Suppressor macrophage treated with lipopolysaccharide for 4 hours (primary cell): ENCODE results near the gene TMEM271.
"Not testable (repeated sequence)": the region's sequence is repeated elsewhere in the genome, so short reads cannot be mapped to it uniquely, and the experiment has no call there.

Experiments used
- DNase-seq: peaks from one replicate; pipeline ENCODE4 v3.0.0-alpha.2; 2020

The TMEM271 gene

DNA sequence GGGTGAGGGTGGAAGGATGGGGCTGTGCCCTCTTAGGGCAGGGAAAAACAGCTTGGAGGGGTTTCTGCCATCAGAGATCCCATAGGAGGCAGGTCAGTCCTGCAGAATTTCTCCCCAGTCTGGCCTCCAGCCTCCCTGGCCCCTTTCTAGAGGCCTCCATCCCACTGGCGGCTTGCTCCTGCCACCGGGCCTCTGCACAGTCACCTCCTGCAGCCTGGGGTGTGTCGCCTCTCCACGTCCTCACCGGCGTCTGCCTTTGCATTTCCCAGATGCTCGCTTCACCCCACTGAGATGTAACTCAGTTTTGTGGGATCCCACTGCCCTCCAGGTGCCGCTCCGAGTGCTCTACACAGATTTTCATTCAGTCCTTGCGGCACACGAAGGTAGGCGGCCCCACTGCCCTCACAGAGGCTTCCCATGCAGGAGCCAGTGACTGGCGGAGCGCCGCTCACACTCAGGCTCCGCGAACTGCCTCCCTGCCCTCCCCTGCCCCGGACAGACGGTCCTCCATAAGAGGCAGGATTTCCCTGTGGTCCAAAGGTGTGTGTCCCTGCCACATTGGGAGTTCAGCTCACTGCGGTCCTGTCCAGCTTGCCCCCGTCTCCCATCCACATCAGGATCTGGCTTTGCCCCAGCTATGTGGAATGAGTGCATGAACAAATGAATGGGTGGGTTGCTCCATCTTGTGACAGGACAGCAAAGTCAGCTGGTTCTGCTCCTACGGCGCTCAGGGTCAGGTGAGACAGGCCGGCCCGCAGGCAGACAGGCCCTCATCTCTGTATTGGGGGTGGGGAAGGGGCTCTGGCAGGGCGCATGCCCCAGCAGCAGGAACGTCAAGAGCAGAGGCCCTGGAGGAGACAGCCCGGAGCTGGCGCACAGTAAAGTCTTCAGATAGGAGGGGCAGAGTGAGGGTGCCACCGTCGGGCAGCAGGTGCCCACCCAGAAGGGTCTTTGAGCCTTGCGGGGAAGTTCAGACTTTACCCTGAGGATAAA lies 2.7 kb upstream of the TMEM271 start:
- no peak for DNase-seq

DNA sequence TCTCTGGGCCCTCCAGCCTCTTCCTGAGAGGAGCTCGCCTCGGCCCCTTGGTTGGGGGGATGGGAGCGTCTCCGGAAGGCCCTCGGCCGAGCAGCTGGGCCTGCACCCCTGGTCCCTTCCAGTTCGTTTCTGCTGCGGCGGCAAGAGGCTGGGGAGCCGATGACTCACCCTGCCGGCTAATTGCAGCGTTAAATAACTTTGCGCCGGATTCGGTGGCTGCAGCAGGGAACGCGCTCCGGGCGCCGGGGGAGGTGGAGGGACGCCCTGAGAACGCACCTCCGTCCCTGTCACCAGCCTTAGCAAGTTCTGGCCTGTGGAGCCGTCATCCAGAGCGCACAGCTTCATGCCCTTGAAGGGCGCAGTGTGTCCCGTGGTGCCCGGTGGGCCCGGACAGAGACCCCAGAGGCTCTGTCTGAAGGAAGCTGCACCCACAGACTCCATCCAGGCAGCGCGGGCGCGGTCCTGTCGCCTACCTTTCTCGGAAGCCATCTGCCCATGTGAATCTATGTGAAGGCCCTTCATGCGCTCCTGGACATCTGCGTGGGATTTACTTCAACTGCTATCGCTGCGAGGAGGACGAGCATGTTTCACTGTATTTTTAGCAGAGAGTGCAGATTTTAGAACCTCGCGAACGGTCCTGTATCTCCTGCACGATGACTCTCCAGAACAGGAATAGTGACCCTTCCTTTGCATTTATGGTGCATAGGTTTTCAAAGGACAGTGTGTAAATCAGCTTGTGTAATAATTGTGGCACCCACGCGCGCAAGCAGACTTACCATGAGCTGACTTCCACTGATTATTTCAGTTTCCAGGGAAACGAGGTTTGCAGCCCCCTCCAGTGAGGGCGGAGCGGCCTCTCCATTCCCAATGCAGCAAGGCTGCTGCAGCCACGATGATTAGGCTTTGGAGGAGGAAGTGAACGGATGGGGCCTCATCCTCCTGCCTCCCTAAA lies 1.7 kb upstream of the TMEM271 start:
- DNase-seq, result no peak

DNA sequence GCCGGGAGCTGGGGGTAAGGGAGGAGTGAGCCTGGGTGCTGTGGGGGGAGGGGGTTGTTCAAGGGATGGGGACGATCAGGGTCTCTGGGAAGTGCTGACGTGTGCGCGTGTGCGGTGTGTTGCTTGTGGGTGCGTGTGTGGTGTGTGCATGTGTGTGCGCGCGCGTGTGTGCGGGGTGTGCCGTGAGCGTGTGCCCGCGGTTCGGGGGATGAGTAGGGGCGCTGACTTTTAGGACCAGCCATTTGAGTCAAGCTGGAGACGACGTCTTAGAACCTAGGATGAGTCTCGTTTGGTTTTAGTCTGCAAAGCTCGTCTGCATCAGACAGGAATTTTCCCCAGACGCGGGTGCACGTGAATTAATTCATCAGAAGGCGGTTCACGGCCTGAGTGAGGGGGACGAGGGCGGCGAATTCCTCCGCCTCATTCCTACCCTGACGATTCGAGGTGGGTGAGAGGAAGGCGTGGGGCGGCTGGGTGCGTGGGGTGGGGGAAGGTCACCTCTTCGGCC lies 950 bp upstream of the TMEM271 start:
- DNase-seq, result no peak

DNA sequence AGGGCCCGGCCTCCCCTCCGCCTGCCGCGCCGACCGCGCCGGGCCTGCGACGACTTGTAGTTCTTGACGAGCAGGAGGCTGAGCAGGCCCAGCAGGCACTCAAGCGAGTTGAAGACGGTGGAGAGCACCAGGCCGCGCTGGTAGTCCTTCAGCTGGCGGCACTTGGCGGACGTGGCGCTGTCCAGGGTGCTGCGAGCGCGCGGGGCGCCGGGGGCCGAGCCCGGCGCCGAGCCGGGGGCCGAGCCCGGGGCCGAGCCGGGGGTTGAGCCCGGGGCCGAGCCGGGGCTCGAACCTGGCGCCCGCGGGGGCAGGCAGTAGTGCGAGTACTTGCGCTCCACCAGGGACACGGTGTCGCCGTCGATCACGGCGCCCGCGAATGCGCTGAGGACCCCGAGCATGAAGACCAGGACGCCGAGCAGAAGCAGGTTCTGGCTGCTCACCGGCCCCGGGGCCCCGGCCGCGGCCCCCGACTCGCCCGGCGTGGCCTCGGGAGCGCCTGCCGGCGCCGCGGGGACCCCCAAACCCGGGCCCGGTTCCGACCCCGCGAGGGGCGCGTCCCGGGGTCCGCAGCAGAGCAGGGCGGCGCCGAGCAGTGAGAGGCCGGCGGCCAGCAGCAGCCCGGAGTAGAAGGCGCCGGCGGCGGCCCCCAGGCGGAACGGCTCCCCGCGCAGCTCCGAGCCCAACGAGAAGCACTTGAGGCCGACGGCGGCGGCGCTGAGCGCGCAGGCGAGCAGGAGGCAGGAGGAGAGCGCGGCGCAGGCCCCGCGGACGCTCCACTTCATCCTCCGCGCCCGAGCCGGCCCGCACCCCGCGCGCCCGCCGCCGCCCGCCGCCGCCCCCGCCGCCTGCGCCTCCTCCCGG lies 584 bp downstream of the TMEM271 start:
- peak; percentile 6 for DNase-seq

DNA sequence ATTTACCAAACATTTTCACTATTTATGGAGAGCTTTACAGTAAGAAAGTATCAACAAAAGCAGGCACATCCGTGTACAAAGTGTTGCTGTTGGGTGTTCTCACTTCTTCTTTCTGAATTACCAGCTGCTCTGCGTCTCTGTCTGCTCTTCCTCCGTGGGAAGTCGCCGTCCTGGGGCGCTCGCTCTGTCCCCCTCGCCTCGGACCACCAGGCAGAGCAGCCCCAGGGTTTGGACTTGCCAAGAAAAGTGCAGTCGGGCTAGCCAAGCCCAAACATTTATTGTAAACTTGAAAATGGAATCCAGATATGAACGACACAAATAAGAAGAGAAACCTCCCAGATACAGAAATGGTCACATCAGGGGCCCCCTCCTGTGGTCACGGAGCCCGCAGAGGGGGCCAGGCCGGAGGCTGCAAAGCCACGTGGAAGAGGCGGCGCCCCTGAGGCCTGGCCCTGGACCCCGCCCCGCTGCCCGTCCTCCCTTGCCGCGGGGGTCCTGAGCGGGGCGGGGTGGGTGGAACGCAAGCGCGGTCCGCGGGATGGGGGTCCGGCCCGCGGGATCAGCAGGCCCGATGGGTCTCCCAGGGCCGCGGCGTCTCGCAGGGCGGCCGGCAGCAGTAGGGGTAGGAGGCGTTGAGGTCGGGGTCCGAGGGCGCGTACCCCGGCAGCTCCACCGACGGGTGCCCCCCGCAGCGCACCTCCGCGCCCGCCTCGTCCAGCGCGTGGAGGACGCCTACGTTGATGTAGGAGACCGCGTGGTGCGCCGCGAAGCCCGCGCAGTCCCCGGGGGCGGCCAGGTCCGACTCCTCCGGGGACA lies 1.5 kb downstream of the TMEM271 start:
- DNase-seq, result no peak

DNA sequence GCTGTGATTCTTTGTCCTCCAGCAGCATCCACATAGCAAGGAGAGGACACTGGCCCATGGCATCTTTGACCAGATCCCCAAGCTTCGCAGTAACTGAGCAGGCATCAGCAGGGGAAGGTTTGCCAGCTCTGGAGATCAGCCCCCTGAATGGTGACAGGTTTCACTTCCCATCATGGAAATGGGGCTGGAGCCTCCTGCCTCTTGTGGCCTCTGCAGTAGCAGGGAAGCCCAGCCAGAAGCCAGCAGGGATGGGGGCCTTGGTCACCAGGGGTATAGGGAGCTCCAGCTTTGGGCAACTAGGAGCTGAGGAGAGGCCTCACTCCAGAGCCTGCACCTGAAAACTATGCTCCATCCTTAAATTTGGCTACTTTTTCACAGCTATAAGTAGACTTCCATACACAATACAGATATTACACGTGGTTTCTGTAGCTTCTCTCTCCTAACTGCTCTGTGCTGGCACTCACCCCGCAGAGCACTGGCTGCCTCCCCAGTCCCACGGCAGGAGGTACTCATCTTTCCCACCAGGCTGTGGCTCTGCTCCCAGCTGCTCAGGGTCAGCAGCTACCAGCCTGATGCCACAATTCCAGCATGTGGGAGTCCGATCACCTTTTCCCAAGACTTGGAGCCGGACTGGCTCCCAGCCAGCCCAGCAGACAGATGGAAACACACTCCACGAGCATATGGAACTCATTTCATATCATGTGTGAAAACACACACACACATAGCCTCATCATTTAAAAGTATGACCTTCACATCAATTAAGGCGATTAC lies 2.8 kb downstream of the TMEM271 start:
- DNase-seq, result no peak

DNA sequence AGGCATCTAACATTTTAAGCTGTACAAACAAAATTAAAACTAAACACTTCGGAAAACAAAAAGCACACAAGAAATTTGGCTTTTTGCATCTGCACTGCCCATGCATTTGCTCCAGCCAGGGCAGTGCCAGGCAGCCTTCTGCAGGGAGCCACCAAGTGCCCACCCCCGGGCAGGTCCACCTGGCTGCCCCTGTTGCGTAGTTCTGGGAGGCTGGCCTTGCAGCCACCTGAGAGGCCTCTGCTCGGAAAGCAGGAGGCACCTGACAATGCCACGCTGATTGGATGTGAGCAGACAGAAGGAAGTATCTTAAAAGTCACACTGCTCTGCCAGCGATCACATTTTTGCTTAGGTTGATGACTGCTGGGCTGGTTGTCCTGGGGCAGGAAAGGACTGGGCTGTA lies 3.5 kb downstream of the TMEM271 start:
- DNase-seq, result no peak

DNA sequence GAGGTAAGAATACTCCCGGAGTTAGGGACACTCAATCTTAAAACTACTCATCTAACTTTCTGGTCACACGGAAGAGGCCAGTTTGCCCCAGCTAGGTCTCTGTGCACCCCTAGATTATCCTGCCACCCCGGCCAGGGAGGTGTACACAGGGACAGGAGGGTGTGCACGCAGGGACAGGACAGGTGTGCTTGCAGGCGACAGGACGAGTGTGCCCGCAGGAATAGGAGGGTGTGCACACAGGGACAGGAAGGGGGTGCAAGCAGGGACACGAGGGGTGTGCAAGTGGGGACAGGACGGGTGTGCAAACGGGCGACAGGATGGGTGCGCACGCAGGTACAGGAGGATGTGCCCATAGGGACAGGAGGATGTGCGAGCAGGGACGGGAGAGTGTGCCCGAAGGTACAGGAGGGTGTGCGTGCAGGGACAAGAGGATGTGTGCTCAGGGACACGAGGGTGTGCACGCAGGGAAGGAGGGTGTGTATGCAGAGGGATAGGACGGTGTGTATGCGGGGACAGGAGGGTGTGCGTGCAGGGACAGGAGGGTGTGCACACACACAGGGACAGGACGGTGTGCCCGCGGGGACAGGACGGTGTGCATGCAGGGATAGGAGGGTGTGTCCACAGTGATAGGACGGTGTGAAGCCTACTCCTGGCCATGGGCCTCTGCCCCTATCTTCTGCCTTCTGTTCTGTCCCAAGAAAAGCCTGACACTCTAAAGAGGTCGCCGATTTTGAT lies 4.1 kb downstream of the TMEM271 start:
- no peak for DNase-seq

DNA sequence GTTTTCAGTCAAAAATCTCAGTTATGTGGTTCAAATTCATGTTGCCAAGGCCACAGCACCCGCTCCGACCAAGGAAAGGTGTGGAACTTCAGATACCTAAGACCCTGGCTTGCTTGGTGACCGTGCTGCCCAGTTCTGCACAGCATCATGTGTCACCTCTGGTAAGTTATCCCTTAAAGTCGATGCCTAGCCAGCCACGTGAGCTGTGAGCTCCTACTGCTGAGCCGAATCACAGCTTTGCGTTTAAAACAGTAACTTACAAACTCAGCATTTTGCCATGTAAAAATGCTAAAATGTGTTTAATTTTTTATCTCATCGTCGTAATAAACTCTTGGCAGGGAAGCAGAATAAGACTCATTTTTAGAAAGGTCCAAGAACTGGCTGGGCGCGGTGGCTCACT lies 5.3 kb downstream of the TMEM271 start:
- DNase-seq, result no peak

DNA sequence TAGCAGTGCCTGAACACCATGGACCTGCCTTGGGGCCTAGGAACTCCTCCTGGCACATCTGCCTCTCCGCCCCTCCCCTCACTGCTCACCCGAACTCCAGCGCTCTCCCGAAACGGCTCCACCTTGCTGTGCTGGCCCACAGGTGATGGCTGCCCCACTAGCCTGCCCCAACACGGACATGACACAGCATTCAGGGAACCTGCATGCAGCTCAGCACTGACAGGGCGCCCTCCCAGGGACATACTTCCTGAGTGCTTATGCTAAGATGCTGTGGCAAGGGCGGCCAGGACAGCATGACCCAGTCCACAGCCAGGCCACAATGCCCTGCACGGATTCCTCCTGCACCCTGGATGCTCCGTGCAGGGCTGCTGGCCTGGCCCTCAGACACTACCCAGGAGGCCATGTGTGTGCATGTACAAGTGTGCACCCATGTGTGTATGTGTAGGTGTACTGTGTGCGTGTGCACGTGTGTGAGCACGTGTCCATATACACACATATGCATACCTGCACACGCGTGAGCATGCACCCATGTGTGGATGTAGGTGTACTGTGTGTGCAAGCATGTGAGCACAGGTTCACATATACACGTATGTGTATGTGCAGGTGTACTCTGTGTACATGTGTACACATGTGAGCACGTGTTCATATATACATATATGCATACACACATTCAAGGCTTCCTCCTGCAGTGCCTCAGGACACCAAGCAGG lies 6.0 kb downstream of the TMEM271 start:
- no peak for DNase-seq

DNA sequence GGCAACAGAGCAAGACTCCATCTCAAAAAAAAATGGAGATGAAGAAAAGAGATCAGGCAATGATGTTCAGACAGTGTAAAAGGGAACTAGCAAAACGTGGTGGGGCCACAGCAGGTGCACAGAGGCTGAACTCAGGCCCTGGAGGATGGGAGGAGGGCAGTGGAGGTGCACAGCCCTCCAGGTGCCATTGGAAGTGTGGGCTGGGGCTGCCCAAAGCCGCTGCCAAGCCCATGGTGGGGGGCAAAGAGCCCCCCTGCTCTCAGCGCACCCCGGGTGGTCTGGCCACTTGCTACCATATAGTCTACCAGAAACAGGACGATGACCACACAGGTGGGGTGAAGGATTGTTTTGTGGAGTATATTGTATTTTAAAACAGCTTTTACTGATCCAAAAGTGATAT lies 7.1 kb downstream of the TMEM271 start:
- no peak for DNase-seq

DNA sequence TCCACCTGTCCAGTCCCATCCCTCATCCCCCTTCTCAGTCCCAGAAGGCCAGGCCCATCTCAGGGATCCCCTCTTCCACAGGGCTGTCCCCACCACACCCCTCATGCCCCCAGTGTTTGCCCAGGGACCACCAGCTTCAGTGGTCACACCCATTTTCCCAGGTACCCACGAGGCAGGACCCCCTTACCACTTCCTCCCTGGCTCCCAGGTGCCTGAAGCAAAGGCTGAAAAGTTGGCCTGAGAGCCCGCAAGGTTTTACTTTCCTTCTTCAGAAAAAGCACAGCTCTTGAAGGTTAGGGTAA lies 7.8 kb downstream of the TMEM271 start:
- DNase-seq, result no peak

DNA sequence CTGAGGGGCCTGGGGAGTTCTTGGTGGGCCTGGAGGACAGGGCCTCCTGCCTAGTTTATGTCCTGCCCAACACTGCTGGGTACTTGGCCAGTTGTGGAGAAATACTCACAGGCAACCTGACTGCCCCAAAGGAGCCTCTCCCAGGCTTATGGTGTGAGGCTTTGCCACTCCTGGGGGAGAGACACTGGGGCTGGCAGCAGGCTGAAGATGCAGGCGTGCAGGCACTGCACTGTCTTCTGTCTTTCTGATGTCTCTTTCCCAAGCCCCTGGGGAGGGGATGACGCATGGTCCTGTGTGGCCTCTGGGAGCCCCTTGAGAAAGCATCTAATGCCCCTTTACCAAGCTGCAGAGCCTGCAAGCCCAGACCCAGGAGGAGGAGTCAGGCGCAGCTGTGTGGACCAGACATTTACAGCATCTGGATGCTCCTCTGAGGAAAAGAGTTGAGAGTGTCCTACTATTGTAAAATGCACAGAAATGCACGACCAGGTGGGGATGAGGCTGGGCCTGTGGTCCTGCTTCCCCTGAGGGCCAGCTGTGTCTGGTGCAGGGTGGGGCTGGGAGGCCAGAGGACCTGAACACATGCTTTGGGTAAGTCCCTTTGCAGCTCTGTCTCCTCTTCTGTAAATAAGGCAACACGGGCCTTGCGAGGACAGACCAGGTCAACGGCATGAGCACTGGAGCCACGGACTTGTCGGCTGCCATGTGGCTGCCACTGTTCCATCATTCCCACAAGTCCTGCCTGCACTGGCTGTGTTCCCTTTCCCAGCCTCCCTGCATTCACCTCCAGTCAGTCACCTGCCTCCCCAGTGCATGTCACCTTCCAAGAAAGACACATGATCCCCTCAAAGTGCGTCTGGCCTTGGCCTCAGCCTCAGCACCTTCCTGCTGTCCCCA lies 8.4 kb downstream of the TMEM271 start:
- no peak for DNase-seq

DNA sequence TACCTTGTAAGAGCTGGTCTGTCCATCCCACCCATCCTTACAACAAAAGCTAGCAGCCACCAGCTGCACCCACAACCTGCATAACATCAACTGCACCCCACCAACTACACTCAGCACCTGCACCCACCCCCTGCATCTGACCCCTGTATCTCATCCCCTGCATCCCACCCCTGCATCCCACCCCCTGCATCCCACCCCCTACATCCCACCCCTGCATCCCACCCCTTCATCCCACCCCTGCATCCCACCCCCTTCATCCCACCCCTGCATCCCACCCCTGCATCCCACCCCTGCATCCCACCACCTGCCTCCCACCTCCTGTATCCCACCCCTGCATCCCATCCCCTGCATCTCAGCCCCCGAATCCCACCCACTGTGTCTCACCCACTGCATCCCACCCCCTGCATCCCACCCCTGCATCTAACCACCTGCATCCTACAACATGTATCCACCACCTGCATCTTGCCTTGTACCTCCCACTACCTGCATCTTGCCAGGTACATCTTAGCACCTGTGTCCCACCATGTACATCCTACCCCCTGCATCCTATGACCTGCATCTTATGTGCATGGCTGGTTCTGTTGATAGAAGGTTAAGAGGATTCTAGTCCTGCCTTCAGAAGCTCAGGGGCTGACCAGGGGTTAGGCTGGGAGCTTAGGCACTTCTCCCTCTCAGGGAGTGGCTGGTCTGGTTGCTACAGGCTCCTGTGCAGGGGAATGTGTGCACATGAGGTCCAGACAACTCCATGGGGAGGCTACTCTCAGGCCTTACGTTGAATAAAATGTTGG lies 9.4 kb downstream of the TMEM271 start:
- no peak for DNase-seq

DNA sequence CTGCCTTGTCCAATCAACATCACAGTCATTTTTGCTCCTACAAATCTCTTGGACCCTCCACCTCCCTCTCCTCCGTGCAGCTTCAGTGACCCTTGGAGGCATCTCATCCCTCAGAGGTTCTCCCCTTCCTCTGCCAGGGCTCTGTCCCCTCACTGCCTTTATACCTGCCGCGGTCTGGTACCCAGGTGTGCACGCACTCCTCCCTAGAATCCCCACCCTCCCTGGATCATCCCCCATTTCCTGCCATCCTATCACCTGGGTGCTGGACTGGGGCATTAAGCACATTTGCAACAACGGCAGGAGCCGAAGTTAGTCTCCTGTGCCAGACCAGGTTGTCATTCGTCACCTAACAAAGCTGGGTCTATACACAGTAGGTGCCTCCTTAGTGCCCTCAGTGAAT lies 10.1 kb downstream of the TMEM271 start:
- DNase-seq, result no peak

DNA sequence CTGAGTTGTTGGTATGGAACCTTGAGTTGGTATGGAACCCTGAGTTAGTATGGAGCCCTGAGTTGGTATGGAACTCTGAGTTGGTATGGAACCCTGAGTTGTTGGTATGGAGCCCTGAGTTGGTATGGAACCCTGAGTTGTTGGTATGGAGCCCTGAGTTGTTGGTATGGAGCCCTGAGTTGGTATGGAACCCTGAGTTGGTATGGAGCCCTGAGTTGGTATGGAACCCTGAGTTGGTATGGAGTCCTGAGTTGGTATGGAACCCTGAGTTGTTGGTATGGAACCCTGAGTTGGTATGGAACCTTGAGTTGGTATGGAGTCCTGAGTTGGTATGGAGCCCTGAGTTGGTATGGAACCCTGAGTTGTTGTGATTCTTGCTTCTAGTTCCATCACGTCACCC lies 10.5 kb downstream of the TMEM271 start:
- not testable (repeated sequence) for DNase-seq

DNA sequence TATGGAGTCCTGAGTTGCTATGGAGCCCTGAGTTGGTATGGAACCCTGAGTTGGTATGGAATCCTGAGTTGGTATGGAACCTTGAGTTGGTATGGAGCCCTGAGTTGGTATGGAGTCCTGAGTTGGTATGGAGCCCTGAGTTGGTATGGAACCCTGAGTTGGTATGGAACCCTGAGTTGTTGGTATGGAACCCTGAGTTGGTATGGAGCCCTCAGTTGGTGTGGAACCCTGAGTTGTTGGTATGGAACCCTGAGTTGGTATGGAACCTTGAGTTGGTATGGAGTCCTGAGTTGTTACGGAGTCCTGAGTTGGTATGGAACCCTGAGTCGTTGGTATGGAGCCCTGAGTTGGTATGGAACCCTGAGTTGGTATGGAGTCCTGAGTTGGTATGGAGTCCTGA lies 13.6 kb downstream of the TMEM271 start:
- DNase-seq, result not testable (repeated sequence)

DNA sequence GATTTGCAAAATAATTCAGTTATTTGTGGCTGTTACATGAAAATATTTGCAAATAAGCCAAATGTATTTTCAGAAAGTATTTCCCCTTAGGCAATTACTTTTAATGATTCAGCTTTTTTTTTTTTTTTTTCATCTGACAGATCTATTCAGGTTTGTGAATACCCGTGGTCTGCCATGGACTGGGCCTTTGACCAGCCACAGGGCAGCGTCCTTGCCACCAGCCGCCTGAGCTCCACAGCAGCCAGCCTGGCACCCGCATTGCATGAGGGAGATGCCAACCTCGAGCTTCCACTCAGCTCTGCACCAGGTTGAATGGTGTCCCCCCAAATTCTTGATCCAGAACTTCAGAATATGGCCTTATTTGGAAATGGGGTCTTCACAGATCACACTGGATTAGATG lies 14.7 kb downstream of the TMEM271 start:
- DNase-seq, result no peak
